Measurements from ENCODE around the gene TELO2.

Gene TELO2

GRCh38 chr16:1550696-1551095 lies 57.5 kb downstream of the TELO2 start:
- H3K36me3 ChIP-seq (ENCODE audit: insufficient read depth, low read length): no peaks in the 10 kb centered on the region

GRCh38 chr16:1551166-1551565 lies 58.0 kb downstream of the TELO2 start:
- Histone ChIP-seq H3K27me3 (ENCODE audit: insufficient read depth, low read length) (no peaks in the 10 kb centered on the region), H3K36me3 (ENCODE audit: insufficient read depth, low read length) (no peaks in the 10 kb centered on the region), H3K27ac (ENCODE audit: low read depth, low read length) (no peak overlapping the region), H3K4me3 (ENCODE audit: low read depth, low read length) (no peak overlapping the region), H2AFZ (ENCODE audit: low read length, unreplicated experiment) (no peak overlapping the region), H3K79me2 (ENCODE audit: control insufficient read depth, insufficient read depth, low read length, unreplicated experiment) (peaks cover 13% of the 10 kb centered on the region), H3K4me1 (ENCODE audit: control insufficient read depth, insufficient read depth, low read length, unreplicated experiment) (peaks cover 14% of the 10 kb centered on the region)

More at GRCh38 chr16:1550696-1551095, 57.5 kb downstream of the TELO2 start:
- Histone ChIP-seq H3K27ac (ENCODE audit: low read depth, low read length) (no peak overlapping the region), H2AFZ (ENCODE audit: low read length, unreplicated experiment) (no peak overlapping the region), H3K27me3 (ENCODE audit: insufficient read depth, low read length) (no peaks in the 10 kb centered on the region), H3K79me2 (ENCODE audit: control insufficient read depth, insufficient read depth, low read length, unreplicated experiment) (peaks cover 18% of the 10 kb centered on the region), H3K4me3 (ENCODE audit: low read depth, low read length) (no peak overlapping the region), H3K4me1 (ENCODE audit: control insufficient read depth, insufficient read depth, low read length, unreplicated experiment) (peaks cover 14% of the 10 kb centered on the region)

GRCh38 chr16:1552129-1552528 lies 59.0 kb downstream of the TELO2 start:
- Histone ChIP-seq H3K4me3 (ENCODE audit: low read depth, low read length) (no peak overlapping the region), H3K27ac (ENCODE audit: low read depth, low read length) (no peak overlapping the region), H2AFZ (ENCODE audit: low read length, unreplicated experiment) (no peak overlapping the region), H3K27me3 (ENCODE audit: insufficient read depth, low read length) (no peaks in the 10 kb centered on the region), H3K79me2 (ENCODE audit: control insufficient read depth, insufficient read depth, low read length, unreplicated experiment) (peaks cover 4% of the 10 kb centered on the region), H3K4me1 (ENCODE audit: control insufficient read depth, insufficient read depth, low read length, unreplicated experiment) (peaks cover 14% of the 10 kb centered on the region), H3K36me3 (ENCODE audit: insufficient read depth, low read length) (no peaks in the 10 kb centered on the region)

- Histone ChIP-seq H2AFZ (ENCODE audit: low read length, unreplicated experiment) (no peak overlapping the region), H3K4me3 (ENCODE audit: low read depth, low read length) (no peak overlapping the region), H3K36me3 (ENCODE audit: insufficient read depth, low read length) (no peaks in the 10 kb centered on the region), H3K27me3 (ENCODE audit: insufficient read depth, low read length) (no peaks in the 10 kb centered on the region), H3K27ac (ENCODE audit: low read depth, low read length) (no peak overlapping the region), H3K4me1 (ENCODE audit: control insufficient read depth, insufficient read depth, low read length, unreplicated experiment) (no peaks in the 10 kb centered on the region), H3K79me2 (ENCODE audit: control insufficient read depth, insufficient read depth, low read length, unreplicated experiment) (no peaks in the 10 kb centered on the region)
These were observed 61.0 kb downstream of the TELO2 start for GRCh38 chr16:1553946-1554825.

GRCh38 chr16:1554826-1555445 lies 61.8 kb downstream of the TELO2 start:
- H3K27me3 ChIP-seq (ENCODE audit: insufficient read depth, low read length): no peaks in the 10 kb centered on the region

GRCh38 chr16:1556254-1556653 lies 63.1 kb downstream of the TELO2 start:
- Histone ChIP-seq H2AFZ (ENCODE audit: low read length, unreplicated experiment) (no peak overlapping the region), H3K27ac (ENCODE audit: low read depth, low read length) (no peak overlapping the region), H3K79me2 (ENCODE audit: control insufficient read depth, insufficient read depth, low read length, unreplicated experiment) (no peaks in the 10 kb centered on the region), H3K4me1 (ENCODE audit: control insufficient read depth, insufficient read depth, low read length, unreplicated experiment) (no peaks in the 10 kb centered on the region), H3K36me3 (ENCODE audit: insufficient read depth, low read length) (no peaks in the 10 kb centered on the region), H3K4me3 (ENCODE audit: low read depth, low read length) (no peak overlapping the region), H3K27me3 (ENCODE audit: insufficient read depth, low read length) (no peaks in the 10 kb centered on the region)

More at GRCh38 chr16:1554826-1555445, 61.8 kb downstream of the TELO2 start:
- no peaks in the 10 kb centered on the region for H3K36me3 ChIP-seq (ENCODE audit: insufficient read depth, low read length)
- no peak overlapping the region for H2AFZ ChIP-seq (ENCODE audit: low read length, unreplicated experiment)
- H3K79me2 ChIP-seq (ENCODE audit: control insufficient read depth, insufficient read depth, low read length, unreplicated experiment): no peaks in the 10 kb centered on the region
- no peaks in the 10 kb centered on the region for H3K4me1 ChIP-seq (ENCODE audit: control insufficient read depth, insufficient read depth, low read length, unreplicated experiment)
- no peak overlapping the region for H3K27ac ChIP-seq (ENCODE audit: low read depth, low read length)
- no peak overlapping the region for H3K4me3 ChIP-seq (ENCODE audit: low read depth, low read length)

GRCh38 chr16:1557074-1557473 lies 63.9 kb downstream of the TELO2 start:
- Histone ChIP-seq H3K27me3 (ENCODE audit: insufficient read depth, low read length) (no peaks in the 10 kb centered on the region), H3K4me1 (ENCODE audit: control insufficient read depth, insufficient read depth, low read length, unreplicated experiment) (no peaks in the 10 kb centered on the region), H3K79me2 (ENCODE audit: control insufficient read depth, insufficient read depth, low read length, unreplicated experiment) (no peaks in the 10 kb centered on the region), H3K27ac (ENCODE audit: low read depth, low read length) (no peak overlapping the region), H3K4me3 (ENCODE audit: low read depth, low read length) (no peak overlapping the region), H3K36me3 (ENCODE audit: insufficient read depth, low read length) (no peaks in the 10 kb centered on the region), H2AFZ (ENCODE audit: low read length, unreplicated experiment) (no peak overlapping the region)

- Histone ChIP-seq H2AFZ (ENCODE audit: low read length, unreplicated experiment) (no peak overlapping the region), H3K36me3 (ENCODE audit: insufficient read depth, low read length) (no peaks in the 10 kb centered on the region), H3K4me1 (ENCODE audit: control insufficient read depth, insufficient read depth, low read length, unreplicated experiment) (no peaks in the 10 kb centered on the region), H3K27ac (ENCODE audit: low read depth, low read length) (no peak overlapping the region), H3K79me2 (ENCODE audit: control insufficient read depth, insufficient read depth, low read length, unreplicated experiment) (no peaks in the 10 kb centered on the region), H3K27me3 (ENCODE audit: insufficient read depth, low read length) (no peaks in the 10 kb centered on the region), H3K4me3 (ENCODE audit: low read depth, low read length) (no peak overlapping the region)
These were observed 64.4 kb downstream of the TELO2 start for GRCh38 chr16:1557576-1557975.

GRCh38 chr16:1559446-1559975 lies 66.4 kb downstream of the TELO2 start:
- Histone ChIP-seq H3K36me3 (ENCODE audit: insufficient read depth, low read length) (no peaks in the 10 kb centered on the region), H3K4me1 (ENCODE audit: control insufficient read depth, insufficient read depth, low read length, unreplicated experiment) (no peaks in the 10 kb centered on the region), H3K27ac (ENCODE audit: low read depth, low read length) (no peak overlapping the region), H3K27me3 (ENCODE audit: insufficient read depth, low read length) (no peaks in the 10 kb centered on the region), H3K79me2 (ENCODE audit: control insufficient read depth, insufficient read depth, low read length, unreplicated experiment) (no peaks in the 10 kb centered on the region), H3K4me3 (ENCODE audit: low read depth, low read length) (no peak overlapping the region), H2AFZ (ENCODE audit: low read length, unreplicated experiment) (no peak overlapping the region)
